Measurements from ENCODE around the gene ZFYVE28.

ZFYVE28 gene

DNA sequence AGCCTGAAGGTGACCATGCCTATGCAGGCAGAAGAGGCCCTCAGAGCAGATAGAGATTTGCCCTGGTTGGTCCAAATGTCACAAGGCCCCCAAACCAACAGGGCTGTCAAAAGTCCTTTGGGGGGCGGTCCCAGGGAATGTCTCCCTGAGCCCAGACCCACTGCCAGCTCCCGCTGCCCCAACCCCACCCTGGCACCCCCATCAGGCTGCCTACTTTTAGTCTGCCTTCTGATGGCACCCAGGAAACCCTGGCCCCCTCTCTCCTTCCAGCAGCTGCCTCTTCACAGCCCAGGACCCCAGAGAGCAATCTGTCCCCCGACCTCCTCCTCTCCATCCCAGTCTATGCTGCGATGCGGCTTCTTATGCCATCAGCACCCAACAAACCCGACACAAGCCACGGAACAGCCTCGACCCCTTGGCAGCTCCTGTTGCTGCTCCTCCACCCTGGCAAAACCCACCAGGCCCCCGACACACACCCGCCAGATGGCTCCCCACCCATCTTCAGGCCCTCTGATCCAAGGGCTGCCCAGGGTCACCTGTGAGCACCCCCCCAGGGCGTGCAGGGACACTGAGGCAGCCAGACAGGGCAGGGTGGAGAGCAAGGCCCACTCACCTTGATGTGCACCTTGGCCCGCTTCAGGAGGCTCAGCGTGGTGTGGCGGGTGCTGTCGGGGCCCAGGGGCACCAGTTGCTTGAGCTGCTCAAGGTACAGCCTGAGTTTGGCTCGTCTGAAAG is 166.5 kb downstream of the ZFYVE28 start:
- no peak overlapping the region for H3K4me3 Mint-ChIP-seq
- CTCF ChIA-PET = interaction anchor here (1.3 kb wide), 1 partner anchor 210 kb away, joined by 3 read pairs; no protein-coding TSS in a partner anchor
- H3K9me3 Mint-ChIP-seq = no peaks in the 10 kb centered on the region

DNA sequence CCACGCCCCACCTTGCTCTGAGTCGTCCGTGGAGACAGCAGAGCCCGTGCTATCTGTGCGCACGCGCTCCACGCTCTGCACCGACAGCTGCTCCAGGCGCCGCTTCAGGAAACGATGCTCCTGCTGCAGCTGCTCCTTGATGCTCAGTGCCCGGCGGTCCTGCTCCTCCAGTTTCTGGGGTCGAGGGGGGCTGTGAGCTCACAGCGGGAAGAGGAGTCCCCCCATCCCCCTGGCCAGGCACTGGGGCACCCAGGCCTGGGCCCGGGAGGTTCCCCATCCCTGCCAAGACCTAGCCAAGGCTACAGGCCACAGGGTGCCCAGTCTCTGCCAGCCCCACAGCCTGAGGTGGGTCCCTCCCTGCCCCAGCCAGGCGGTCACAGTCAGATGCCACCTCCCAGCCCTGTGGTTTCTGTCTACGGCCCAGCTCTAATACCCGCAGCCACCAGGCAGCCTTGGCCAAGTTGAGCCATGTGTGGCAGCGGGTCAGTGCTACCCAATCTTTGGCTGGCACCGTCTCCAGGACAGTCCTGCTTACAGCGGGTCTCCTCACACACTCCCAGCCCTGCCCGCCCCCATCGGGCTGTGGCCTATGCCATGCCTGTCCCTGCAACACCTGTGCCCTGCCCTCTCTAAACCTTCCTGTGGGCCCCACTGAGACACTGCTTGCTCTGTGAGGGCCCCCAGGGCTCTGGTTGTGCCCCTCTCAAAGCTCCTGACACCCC is 167.2 kb downstream of the ZFYVE28 start:
- H3K36me3 Mint-ChIP-seq = peaks cover 2% of the 10 kb centered on the region
- no peaks in the 10 kb centered on the region for H3K9me3 Mint-ChIP-seq
- no peak overlapping the region for H3K4me3 Mint-ChIP-seq
- no peaks in the 10 kb centered on the region for H3K27me3 Mint-ChIP-seq
- H3K27ac Mint-ChIP-seq = no peak overlapping the region
- DNase-seq = peak; percentile 18
- no peaks in the 10 kb centered on the region for H3K4me1 Mint-ChIP-seq
- CTCF ChIA-PET = interaction anchor here (1.3 kb wide), 1 partner anchor 211 kb away, joined by 3 read pairs; no protein-coding TSS in a partner anchor

More for the DNA sequence above, 166.5 kb downstream of the ZFYVE28 start:
- Mint-ChIP-seq H3K4me1 (no peaks in the 10 kb centered on the region), H3K27ac (no peak overlapping the region), H3K27me3 (no peaks in the 10 kb centered on the region), H3K36me3 (peaks cover 2% of the 10 kb centered on the region)
- DNase-seq = no peak

DNA sequence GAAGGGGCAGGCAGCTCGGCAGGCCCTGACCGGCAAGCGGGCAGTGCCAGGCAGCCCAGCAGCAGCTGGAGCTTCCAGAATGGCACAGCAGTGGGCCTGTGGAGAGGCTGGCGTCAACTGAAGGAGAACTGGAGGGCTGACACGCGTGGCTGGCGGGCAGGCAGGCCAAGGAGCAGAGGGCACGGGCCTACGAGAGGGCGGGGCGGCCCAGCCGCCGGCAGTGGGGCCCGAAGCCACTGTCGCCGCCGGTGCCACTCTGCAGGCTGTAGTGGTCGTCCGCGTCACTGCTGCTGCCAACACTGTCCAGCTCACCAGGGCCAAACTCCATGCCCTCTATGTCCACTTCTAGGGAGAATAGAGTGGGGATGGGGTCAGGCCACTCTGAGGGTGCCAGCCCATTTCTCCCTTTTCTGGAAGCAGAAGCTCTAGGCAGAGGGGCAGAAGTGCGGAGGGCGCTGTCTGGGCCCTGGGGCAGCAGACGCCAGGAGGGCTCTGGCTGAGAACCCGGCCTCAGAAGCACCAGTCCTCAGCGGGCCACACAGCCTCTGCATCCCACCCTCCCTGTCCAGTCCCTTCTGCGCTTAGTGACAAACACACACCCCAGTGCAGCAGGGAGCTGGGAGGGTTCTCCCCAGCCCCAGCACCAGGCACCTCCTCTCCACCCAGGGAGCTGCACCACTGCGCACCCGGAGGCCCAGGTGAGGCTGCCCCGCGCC is 167.9 kb downstream of the ZFYVE28 start:
- H3K27ac Mint-ChIP-seq = no peak overlapping the region
- peaks cover 2% of the 10 kb centered on the region for H3K36me3 Mint-ChIP-seq
- DNase-seq = no peak
- CTCF ChIA-PET = interaction anchor here (1.3 kb wide), 1 partner anchor 212 kb away, joined by 3 read pairs; no protein-coding TSS in a partner anchor
- H3K9me3 Mint-ChIP-seq = no peaks in the 10 kb centered on the region
- H3K27me3 Mint-ChIP-seq = no peaks in the 10 kb centered on the region
- H3K4me1 Mint-ChIP-seq = peaks cover 2% of the 10 kb centered on the region
- H3K4me3 Mint-ChIP-seq = no peak overlapping the region

DNA sequence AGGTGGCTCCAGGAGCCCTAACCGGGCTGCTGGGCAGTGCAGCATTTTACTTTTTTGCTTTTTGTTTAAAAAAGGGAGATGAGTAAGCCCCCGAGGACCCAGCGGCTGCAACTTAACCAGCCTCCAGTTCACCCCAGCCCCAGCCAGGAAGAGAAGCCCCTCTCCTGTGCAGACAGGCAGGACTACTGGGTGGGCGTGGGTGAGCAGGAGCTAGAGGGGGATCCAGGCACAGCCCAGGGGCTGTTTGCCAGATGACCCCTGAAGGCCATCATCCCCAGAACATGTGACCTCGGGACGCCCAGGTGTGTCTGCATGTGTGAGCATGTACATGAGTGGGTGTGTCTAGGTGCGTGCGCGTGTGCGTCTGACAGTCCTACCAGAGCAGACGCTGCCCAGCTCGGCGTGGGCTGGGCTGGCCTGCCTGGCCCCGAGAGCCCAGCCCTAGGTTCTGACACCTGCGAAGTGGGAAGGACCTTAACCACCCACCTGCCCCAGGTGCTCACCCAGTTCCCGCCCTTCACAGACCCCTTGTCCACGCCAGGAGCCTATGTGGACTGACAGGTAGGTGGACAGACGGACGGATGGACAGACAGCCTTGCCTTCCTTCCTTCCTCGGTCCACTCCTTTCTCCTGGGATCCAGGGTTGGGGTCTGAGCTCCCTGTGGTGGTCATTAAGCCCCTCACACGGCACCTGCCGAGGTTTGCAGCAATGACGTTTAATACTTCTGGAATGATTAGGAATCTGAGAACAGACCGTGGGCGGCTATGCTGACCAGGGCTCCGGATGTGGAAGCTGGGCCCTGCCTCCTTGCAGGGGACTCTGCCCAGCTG is 168.7 kb downstream of the ZFYVE28 start:
- Mint-ChIP-seq H3K27ac (no peak overlapping the region), H3K4me1 (peaks cover 10% of the 10 kb centered on the region), H3K4me3 (no peak overlapping the region), H3K27me3 (no peaks in the 10 kb centered on the region), H3K9me3 (no peaks in the 10 kb centered on the region), H3K36me3 (peaks cover 2% of the 10 kb centered on the region)
- peak; percentile 14 for DNase-seq
- CTCF ChIA-PET = no interaction called here

DNA sequence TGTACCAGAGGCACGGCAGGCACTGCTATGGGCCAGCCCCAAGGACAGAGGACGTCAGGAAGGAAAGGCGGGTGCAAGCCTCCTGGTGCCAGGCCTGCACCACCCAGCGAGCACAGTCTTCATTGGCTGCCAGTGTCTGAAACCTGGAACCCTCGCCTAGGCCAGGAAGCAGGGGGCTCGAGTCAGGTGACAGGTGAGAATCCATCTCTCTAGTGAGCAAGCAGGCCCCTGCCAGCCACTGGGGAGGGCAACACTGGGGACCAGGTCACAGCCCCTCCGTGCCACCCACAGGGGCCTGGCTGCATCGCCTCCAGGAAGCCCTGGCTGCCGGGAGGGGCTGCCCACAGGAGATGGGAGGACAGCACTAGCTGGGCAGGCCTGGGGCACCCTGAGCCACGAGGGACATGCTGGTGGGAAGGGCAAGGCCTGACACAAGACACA is 169.6 kb downstream of the ZFYVE28 start:
- Mint-ChIP-seq H3K36me3 (peaks cover 2% of the 10 kb centered on the region), H3K4me3 (no peak overlapping the region), H3K27ac (no peak overlapping the region), H3K9me3 (no peaks in the 10 kb centered on the region), H3K27me3 (peaks cover 3% of the 10 kb centered on the region), H3K4me1 (peaks cover 13% of the 10 kb centered on the region)
- CTCF ChIA-PET = interaction anchor here (0.8 kb wide), 1 partner anchor 9 kb away, joined by 3 read pairs; no protein-coding TSS in a partner anchor
- DNase-seq = peak; percentile 18

DNA sequence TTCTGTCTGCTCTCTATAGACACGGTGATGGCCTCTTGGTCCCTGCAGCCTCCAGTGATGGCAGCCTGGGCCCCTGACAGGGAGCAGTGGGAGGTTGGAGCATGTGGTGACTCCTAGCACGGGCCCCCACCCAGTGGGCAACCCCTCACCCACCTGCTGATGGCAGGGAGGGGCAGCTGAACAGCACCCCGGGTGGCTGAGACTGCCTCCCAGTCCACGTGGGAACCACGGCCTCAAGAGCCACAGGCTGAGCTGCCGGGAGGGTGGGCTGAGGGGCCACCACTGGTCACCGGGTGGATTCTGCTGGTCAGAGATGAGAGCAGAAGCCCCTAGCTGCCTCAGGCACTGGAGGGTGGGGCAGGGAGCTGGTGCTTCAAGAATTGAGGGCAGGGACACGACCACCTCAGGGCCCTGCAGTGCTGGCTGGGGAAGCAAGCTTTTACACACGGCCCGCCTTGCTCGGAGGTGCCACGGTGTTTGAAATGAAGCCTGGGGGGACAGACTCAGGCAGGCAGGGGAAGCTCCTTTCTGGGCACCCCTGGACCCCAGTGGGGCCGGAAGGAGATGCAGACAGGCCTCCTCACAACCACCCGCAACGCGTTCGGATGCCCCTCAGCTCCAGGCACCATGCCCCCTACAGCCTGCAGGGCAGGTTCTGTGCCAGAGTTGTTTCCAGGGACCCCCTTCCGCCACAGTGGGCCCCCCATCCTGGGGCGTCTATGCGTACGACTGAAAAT is 170.2 kb downstream of the ZFYVE28 start:
- Mint-ChIP-seq H3K27ac (no peak overlapping the region), H3K9me3 (no peaks in the 10 kb centered on the region), H3K36me3 (peaks cover 2% of the 10 kb centered on the region), H3K4me3 (no peak overlapping the region), H3K4me1 (peaks cover 18% of the 10 kb centered on the region), H3K27me3 (peaks cover 8% of the 10 kb centered on the region)
- DNase-seq = peak; percentile 18
- CTCF ChIA-PET = interaction anchor here (0.8 kb wide), 1 partner anchor 9 kb away, joined by 3 read pairs; no protein-coding TSS in a partner anchor

DNA sequence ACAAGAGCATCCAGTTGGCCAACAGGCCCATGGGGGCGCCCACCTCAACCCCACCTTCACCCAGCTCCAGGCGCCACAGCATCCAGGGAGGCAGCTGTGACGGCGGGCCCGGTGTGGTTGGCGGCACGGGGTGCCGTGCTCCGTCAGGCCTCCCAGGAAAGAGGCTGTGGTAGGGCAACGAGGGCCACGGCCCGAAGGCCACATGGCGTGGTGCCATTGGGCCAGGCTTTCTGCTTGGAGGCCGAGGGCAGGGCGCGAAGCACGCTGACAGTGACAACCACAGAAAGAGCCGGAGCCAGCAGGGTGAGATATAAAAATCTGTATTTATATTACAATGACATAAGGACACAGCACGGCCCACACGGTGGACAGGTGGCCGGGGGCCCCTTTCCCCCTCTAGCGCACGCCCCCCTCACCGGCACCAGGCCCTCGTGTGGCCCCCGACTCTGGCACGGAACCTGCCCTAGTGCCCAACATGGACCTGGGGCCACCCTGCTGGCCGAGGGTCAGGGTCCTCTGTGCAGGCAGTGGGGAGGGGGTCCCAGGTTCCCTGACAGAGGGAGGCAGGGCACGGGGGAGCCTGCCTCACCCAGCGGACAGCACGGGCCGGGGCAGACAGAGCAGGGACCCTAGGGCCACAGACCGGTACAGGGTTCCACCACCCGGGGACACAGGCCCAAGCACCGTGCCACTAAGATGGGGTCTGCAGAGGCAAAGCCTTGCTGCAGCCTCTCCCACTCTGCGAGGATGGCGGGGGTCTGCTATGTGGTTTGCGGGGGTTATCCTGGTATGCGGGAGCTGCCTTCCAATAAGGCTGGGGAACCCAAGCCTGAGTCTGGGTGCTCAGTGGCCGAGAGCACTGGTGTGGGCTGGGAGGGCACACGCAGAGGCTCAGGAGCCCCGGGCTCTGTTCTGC is 171.1 kb downstream of the ZFYVE28 start:
- Mint-ChIP-seq H3K4me3 (no peak overlapping the region), H3K27ac (no peak overlapping the region), H3K36me3 (peaks cover 2% of the 10 kb centered on the region), H3K9me3 (no peaks in the 10 kb centered on the region), H3K27me3 (peaks cover 9% of the 10 kb centered on the region), H3K4me1 (peaks cover 19% of the 10 kb centered on the region)
- DNase-seq = peak; percentile 20
- CTCF ChIA-PET = no interaction called here

DNA sequence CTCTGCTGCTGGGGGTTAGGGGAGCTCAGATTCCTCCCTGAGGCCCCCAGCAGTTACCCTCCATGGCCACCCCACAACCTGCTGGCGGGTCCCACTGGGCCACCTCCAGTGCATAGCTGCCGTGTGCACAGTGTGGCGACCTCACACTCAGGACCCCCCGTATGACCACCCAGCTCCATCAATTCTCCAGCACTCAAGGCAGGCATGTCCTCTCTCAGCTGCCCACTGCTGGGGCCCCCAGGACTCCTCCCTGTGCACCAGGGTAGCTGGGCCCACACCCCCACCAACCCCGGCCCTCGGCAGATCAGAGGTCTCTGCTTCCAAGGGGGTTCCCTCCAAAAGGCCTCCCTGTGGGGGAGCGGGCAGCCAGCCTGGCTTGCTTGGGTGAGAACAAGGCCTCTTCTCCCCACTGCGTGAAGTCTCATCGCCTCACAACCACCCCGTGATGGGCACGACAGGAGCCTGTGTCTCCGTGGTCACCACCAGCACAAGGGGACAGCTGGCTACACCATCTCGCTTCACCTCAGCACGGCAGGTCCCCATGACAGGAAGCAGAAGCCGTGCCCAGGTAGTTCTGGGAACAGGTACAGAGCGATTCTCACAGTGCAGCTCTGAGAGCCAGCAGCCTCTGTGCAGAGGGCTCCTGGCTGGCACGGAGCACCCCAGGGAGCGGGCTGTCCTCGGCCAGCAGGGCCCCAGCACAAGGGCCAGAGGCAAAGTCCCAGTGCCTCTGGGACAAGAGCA is 171.9 kb downstream of the ZFYVE28 start:
- DNase-seq = peak; percentile 13
- H3K36me3 Mint-ChIP-seq = peaks cover 2% of the 10 kb centered on the region
- peaks cover 20% of the 10 kb centered on the region for H3K4me1 Mint-ChIP-seq
- H3K27ac Mint-ChIP-seq = no peak overlapping the region
- H3K27me3 Mint-ChIP-seq = peaks cover 13% of the 10 kb centered on the region
- CTCF ChIA-PET = no interaction called here
- no peaks in the 10 kb centered on the region for H3K9me3 Mint-ChIP-seq
- no peak overlapping the region for H3K4me3 Mint-ChIP-seq

DNA sequence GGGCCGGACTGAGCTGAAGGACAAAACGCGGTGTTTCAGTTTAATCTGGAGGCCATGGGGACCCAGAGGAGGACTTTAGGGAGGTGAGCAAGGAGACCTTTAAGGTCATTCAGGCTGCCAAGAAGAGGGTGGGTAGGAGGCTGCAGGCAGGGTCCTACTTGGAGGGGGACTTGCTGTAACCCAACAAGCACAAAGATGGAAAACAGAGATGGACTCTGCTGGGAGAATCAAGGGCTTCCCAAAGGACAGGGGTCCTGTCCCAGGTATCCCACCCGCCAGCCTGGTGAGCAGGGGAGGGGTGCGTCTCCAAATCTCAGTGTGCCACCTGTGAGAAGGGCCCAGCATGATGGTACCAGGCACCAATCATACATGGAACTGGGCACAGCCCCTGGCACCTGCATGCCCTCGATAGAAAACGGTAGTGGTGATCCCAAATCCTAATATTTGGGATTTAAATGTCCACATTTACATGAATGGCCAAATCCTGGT is 172.6 kb downstream of the ZFYVE28 start:
- H3K4me1 Mint-ChIP-seq = peaks cover 23% of the 10 kb centered on the region
- no peak overlapping the region for H3K4me3 Mint-ChIP-seq
- CTCF ChIA-PET = no interaction called here
- peaks cover 13% of the 10 kb centered on the region for H3K27me3 Mint-ChIP-seq
- DNase-seq = no peak
- peaks cover 2% of the 10 kb centered on the region for H3K36me3 Mint-ChIP-seq
- no peaks in the 10 kb centered on the region for H3K9me3 Mint-ChIP-seq
- H3K27ac Mint-ChIP-seq = no peak overlapping the region

DNA sequence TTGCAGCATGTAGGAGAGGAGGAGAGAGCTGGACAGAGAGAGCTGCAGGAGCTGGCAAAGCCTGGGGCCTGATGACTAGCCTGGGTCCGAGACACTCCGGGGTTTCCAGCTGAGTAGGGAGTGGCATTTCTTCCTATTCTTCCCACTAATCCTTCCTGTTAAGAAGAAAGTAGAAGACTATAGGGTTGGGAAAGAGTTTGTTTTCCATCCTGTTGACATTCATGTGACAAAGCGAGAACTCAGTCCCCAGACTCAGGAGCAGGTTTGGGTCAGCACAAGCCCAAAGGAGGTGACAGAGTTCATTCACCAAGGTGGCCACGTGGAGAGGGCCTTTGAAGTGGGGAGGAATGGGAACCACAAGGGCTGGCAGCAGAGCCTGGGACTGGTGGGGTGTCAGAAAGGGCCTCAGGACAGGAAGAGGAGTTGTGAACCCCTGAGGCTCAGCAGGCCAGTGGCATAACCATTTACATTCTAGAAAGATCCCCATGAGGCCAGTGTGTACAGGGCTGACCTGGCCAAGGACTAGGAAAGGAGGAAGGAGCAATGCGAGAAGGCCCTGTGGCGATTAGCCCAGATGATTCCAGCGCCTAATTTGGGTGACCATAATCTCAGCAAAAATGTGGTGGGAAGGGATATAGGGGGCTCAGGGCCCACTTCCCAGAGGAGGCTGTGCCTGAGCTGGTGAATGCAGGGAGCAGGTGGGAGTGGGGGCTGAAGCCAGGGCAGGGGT is 173.2 kb downstream of the ZFYVE28 start:
- peak; percentile 25 for DNase-seq
- Mint-ChIP-seq H3K27me3 (peaks cover 13% of the 10 kb centered on the region), H3K4me3 (no peak overlapping the region), H3K27ac (no peak overlapping the region), H3K9me3 (no peaks in the 10 kb centered on the region), H3K36me3 (peaks cover 8% of the 10 kb centered on the region), H3K4me1 (peaks cover 29% of the 10 kb centered on the region)
- CTCF ChIA-PET = no interaction called here

DNA sequence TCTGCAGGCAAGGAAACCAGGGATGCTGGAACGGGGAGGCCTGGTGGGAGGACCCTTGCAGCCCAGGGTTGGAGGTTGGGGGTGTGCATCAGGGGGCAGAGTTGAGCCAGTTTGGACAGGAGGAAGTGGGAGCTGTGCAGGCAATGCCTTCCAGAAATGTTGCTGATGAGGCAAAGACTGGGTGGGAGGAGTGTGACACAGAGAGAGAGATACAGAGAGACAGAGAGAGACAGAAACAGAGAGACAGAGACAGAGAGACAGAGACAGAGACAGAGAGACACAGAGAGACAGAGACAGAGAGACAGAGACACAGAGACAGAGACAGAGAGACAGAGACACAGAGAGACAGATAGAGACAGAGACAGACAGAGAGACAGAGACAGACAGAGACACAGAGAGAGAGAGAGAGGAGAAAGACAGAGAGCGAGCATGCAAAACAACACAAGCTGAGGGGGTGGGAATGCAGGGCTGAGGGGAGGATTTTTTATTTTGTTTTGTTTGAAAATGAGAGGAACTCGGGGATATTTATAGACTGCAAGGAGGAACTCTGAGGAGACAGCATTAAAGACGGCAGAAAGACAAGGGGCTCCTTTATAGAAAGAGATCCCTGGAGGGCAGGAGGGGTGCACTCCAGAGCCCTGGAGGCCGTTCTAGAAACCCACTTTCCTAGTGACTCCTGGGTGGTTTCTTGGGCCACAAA is 174.6 kb downstream of the ZFYVE28 start:
- Mint-ChIP-seq H3K36me3 (peaks cover 16% of the 10 kb centered on the region), H3K9me3 (no peaks in the 10 kb centered on the region), H3K27me3 (peaks cover 13% of the 10 kb centered on the region), H3K27ac (no peak overlapping the region), H3K4me1 (peaks cover 41% of the 10 kb centered on the region), H3K4me3 (no peak overlapping the region)
- CTCF ChIA-PET = interaction anchor here (0.7 kb wide), 1 partner anchor 19 kb away, joined by 3 read pairs; no protein-coding TSS in a partner anchor
- peak; percentile 23 for DNase-seq
